Measurements from ENCODE around the gene AKAP1.
"Not testable (repeated sequence)": the region's sequence is repeated elsewhere in the genome, so short reads cannot be mapped to it uniquely, and the experiment has no call there.

Gene AKAP1

GRCh38 chr17:57075193-57075592, 9.9 kb upstream of the AKAP1 start:
- DNase-seq (ENCODE audit: low read depth), result no peak

GRCh38 chr17:57075785-57076184, 9.3 kb upstream of the AKAP1 start:
- DNase-seq (ENCODE audit: low read depth), result no peak

DNA sequence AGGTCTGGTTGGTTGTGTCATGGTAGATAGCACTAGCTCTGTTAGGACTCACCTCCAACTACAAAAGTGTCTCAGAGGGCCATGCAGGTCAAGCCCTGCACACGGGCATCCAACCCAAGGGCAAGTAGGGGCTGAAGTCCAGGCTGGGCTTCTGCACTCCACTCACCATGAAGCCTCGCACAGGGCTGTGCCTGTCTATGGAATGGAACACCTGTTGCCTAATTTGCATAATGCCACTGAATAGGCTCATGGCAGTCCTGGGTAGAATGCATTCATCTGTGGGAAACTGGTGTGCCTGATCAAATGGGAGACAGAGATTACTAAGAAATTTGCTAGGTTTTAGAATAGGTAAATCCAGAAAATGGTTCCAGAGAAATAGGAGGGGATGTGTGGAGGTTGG, 8.0 kb upstream of the AKAP1 start:
- DNase-seq (ENCODE audit: low read depth), result no peak

- no peak for DNase-seq (ENCODE audit: low read depth)
Measured at GRCh38 chr17:57078274-57078673, 6.8 kb upstream of the AKAP1 start.

GRCh38 chr17:57080718-57081117, 4.3 kb upstream of the AKAP1 start:
- no peak for DNase-seq (ENCODE audit: low read depth)

- no peak for DNase-seq (ENCODE audit: low read depth)
Measured at GRCh38 chr17:57082441-57082840, 2.6 kb upstream of the AKAP1 start.

- DNase-seq (ENCODE audit: low read depth), result no peak
Measured at GRCh38 chr17:57084361-57084801, 665 bp upstream of the AKAP1 start.

DNA sequence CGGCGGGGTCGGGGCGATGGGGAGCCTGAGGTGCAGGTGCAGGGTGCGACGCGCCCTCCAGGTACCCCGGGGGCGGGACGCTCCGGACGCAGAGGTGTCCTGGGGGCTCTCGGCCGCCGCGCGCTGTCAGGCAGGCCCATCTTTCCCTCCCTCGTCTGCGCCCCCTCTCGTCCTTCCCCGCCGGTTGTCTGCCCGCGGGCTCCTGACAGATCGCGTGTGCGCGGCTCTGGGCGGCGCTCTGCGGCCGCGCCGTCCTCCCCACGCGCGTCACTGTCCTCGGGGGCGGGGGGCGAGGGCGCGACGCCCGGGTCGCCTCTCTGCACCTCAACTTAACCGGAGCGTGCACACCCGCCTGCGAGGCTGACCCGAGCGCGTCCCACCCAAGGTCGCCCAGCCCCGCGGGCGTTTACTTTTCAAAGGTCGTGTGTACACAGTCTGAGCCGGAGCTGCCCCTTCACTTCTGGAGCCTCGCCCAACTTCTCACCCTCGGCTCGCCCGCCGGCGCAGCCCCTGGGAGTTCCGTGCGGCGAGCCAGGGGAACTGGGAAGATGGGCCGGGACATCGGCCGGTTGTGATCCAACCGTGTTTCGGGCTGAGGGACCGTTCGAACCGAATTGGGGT, 512 bp downstream of the AKAP1 start:
- DNase-seq (ENCODE audit: low read depth), result peak; percentile 49

DNA sequence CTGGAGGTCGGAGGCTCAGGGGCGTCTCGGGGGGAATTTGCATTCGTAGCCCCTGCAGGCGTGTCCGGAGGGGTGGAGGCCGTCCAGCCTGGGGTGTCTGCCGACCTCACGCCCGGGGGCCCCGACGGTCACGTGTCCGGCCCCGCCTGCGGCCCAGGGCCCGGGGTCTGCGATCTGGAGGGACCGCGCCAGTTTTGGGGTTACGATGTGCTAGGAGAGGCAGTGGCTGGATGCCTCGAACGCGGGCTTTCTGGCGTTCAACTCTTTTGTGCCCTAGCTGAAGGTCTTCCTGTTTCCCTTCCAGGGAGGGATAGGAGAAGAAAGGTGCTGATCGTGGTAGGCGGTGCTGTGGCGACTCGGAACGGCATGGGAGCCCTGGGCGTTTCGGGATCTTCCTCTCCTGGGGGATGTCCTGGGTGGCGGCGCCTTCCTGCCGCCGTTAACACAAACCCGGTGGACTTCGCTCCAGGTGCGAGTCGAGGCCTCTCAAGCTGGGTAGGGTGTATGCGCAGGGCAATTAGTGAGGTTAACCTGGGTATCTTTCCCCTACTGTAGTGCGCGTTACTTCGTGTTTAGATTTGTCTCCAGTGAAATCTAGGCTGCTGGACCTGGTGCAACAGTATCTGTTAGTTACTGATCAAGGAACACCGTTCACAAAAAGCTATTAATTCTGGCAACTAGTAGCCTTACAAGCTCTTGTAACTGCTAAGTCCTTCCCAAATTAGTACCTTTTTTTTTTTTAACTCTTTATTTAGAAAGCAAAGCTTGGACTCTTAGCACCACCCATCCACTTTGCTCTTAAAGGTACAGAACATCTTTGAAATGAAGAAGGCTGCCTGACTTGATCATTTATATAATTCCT, 1.3 kb downstream of the AKAP1 start:
- DNase-seq (ENCODE audit: low read depth), result no peak

DNA sequence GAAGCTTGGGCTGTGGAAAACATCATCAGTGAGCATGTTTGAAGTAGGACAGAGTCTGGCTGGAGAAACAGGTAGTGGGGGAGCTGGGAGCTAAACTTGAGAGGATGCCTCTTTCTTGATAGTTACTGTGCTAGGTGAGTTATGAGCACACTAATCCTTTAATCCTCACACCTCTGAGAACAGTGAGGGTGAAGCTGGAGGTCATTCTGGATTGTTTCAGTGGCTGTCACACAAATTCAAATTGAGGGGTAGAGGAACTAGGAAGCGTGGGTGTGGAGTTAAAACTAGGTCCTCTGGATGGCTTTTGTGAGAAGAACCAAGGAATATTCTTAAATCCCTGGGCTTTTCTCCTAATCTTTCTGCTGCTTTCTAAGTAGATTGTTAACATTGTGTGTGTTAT, 3.3 kb downstream of the AKAP1 start:
- DNase-seq (ENCODE audit: low read depth), result no peak

GRCh38 chr17:57089391-57089790, 4.3 kb downstream of the AKAP1 start:
- no peak for DNase-seq (ENCODE audit: low read depth)

- DNase-seq (ENCODE audit: low read depth), result no peak
Measured at GRCh38 chr17:57090560-57091185, 5.6 kb downstream of the AKAP1 start.

DNA sequence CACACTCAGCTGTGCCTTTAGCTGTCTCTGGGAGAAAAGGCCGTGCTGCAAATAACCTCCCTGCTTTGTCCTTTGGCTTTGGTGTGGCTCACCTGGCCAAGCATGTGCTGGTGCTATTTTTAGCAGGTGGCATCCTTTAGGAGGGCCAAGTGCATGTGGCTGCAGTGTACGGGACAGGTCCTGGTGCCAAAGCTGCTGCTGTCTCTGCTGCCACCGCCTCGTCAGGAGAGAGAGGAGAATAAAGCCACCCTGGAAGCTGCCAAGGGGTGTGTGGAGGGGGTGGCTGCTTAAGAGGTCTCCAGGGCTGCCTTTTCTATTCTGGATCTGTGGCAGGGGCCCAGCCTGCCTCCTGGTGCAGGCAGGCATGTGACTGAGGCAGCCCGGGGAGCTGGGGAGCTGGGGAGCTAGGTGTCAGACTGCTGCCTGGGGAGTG, 6.2 kb downstream of the AKAP1 start:
- DNase-seq (ENCODE audit: low read depth), result no peak

DNA sequence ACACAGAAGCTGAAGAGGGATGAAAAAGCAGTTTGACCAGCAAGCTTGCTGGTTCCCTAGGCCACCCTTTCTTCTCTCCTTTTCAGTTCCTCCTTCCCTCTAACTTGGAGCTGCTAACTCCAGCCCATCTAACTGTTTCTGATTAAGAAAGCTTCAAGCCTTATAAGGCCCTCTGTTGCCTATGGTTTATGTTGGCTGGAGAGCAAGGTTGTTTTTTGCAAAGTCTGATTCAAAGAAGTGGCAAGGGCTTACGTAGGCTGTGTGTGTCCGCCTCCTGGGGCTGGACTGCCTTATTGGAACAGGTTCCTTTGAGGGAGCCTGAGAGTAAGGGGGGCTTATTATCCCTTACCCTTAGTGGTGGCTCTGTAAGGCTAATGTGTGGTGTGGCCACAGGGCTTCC, 7.1 kb downstream of the AKAP1 start:
- no peak for DNase-seq (ENCODE audit: low read depth)

DNA sequence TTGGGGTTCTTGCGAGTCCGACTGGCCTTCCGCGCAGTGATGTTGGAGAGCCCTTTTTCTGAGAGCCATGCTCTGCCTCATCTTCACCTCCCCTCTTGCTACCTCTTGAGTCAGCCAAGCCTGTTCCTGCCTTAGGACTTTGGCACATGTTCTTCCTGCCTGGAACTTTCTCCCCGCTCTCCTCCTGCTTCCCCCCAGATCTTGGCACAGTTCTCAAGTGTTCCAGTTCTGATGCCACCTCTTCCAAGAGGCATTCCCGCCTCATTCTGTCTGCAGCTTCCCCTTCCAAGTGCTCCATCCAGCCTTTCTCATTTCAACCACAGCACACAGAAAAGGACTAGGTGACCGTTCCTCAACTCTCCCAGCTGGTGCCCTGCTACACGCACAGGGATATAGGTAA, 7.7 kb downstream of the AKAP1 start:
- DNase-seq (ENCODE audit: low read depth), result no peak

DNA sequence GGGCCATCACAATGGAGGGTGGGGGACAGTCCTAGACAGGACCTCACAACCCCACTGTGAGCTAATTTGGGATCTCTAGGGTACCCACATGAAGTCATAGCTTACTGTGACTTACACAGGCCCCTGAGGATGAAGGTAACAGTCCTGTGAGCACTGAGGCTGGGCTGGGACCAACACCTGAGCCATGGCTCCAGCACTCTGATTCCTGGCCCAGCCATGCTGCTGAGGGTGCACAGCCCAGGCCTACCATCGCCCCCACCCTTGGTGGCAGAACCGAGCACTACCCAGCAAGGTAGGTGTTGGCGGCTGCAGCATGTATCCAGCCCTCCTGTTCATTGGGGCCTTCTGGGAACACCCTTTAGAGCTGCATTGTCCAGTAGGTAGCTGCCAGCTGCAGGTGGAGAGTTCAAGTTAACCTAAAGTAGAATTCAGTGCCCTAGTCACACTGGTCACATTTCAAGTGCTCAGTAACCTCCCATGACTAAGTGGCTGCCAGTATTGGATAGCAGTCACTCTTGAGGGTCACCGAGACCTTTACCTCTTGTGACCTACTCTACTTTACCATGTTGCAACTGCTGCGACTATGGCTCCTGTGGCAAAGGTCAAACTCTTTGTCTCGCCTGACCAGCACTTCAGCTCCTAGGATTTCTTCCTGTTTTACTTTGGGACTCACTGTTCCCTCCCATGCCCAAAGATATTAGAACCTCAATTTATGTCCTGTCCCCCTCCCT, 11.6 kb downstream of the AKAP1 start:
- no peak for DNase-seq (ENCODE audit: low read depth)

GRCh38 chr17:57097832-57098421, 12.9 kb downstream of the AKAP1 start:
- DNase-seq (ENCODE audit: low read depth), result no peak

DNA sequence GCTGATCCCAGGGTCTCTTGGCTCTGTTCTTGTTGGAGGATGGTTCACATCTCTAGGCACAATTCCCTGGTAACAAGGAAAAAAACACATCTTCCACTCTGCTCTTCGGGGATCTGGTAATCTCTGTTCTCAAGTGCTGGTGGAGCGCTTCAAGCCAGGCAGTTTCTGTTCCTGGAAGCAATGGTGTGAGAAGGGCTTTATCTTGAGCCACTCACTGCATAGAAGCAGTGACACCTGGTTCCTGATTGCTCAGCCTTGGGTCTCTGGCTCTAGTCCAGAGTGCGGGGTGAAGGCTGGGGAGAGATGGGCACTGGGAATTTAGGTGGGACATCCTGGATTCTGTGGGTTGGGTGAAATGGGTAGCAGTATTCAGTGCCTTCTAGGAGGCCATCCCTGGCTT, 14.1 kb downstream of the AKAP1 start:
- no peak for DNase-seq (ENCODE audit: low read depth)

- DNase-seq (ENCODE audit: low read depth), result no peak
Measured at GRCh38 chr17:57102122-57102521, 17.1 kb downstream of the AKAP1 start.

- not testable (repeated sequence) for DNase-seq (ENCODE audit: low read depth)
Measured at GRCh38 chr17:57102660-57103059, 17.6 kb downstream of the AKAP1 start.

DNA sequence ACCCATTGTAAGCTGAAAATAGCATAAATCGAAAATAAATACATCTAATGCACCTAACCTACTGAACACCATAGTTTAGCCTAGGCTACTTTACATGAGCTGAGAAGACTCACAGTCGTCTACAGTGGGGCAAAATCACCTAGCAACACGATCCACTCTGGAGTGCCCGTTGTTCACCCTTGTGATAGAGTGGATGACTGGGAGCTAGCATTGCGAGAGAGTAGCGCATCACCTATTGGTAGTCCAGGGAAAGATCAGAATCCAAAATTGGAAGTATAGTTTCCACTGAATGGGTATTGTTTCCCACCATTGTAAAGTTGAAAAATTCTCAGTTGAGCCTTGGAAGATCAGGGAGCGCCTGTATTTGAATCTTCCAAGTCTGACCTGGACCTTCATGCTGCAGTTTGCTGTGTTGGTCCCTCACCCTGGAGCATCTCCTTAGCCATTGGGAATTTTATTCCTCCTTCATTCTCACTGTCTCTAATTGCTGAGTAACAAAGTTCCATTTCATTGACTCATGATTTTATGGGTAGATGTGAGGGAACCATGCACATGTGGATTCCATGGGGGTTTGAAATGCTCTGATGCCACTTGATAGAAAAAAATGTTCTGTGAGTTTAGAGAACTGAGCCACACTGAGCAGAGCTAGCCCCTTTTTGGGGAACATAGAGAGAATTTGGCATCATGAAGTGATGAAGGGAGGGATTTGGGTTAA, 19.6 kb downstream of the AKAP1 start:
- no peak for DNase-seq (ENCODE audit: low read depth)

Measured in T-helper 22 cell (primary cell).